Liver (tissue), 3 donors: ENCODE measurements around the gene KIF3B.

ENCODE experiments used
- ATF3 ChIP-seq: IDR thresholded peaks from 2 replicates; pipeline ENCODE4 v1.6.1; 2016; ENCODE audit warnings: antibody characterized with exemption
- CTCF ChIP-seq: fragments of 150-350 bp; IDR thresholded peaks from 2 replicates; pipeline ENCODE4 v1.5.1; 2017; ENCODE audit warnings: improper control_type of control experiment, low read depth, low read length; ENCODE audit not compliant: missing input control
- EGR1 ChIP-seq, 2 donors: IDR thresholded peaks; 2 replicates each; pipeline ENCODE4 v1.6.1; 2016 to 2018; ENCODE audit warnings: antibody characterized with exemption in 2 of 2, low read depth in 2 of 2
- GABPA ChIP-seq, 2 donors: IDR thresholded peaks in 1 of 2; conservative IDR thresholded peaks in 1 of 2; 2 replicates each; pipeline ENCODE4 v1.6.1; 2016; ENCODE audit warnings: antibody characterized with exemption in 2 of 2, mild to moderate bottlenecking in 1 of 2, moderate library complexity in 1 of 2
- JUND ChIP-seq, 2 donors: IDR thresholded peaks; 2 replicates each; pipeline ENCODE4 v1.6.1; 2016; ENCODE audit warnings: antibody characterized with exemption in 2 of 2
- MAX ChIP-seq: IDR thresholded peaks from 2 replicates; pipeline ENCODE4 v1.6.1; 2016; ENCODE audit warnings: antibody characterized with exemption
- RAD21 ChIP-seq, 2 donors: IDR thresholded peaks; 2 replicates each; pipeline ENCODE4 v1.6.1; 2016; ENCODE audit warnings: antibody characterized with exemption in 2 of 2, mild to moderate bottlenecking in 2 of 2
- REST ChIP-seq: IDR thresholded peaks from 2 replicates; pipeline ENCODE4 v1.6.1; 2016; ENCODE audit warnings: antibody characterized with exemption, mild to moderate bottlenecking
- RXRA ChIP-seq, 2 donors: IDR thresholded peaks; 2 replicates each; pipeline ENCODE4 v1.6.1; 2017 to 2018; ENCODE audit warnings: antibody characterized with exemption in 2 of 2, mild to moderate bottlenecking in 1 of 2
- SP1 ChIP-seq: IDR thresholded peaks from 2 replicates; pipeline ENCODE4 v1.6.1; 2018; ENCODE audit warnings: antibody characterized with exemption, mild to moderate bottlenecking
- TAF1 ChIP-seq: conservative IDR thresholded peaks from 2 replicates; pipeline ENCODE4 v1.6.1; 2016; ENCODE audit warnings: antibody characterized with exemption, mild to moderate bottlenecking
- YY1 ChIP-seq: IDR thresholded peaks from 2 replicates; pipeline ENCODE4 v1.6.1; 2016; ENCODE audit warnings: antibody characterized with exemption, mild to moderate bottlenecking
- ZBTB33 ChIP-seq: IDR thresholded peaks from 2 replicates; pipeline ENCODE4 v1.6.1; 2016; ENCODE audit warnings: antibody characterized with exemption
- donor health status: healthy.
- donor health status: healthy.

GRCh38 chr20:32327087-32327681 is 49.7 kb downstream of the KIF3B start:
- TF ChIP-seq SP1: no peak
- TF ChIP-seq CTCF: no peak
- no peak for TF ChIP-seq JUND (IDR thresholded peaks at IDR 0.05)
- no peak for TF ChIP-seq ZBTB33
- TF ChIP-seq REST: no peak
- no peak for TF ChIP-seq YY1
- no peak for TF ChIP-seq TAF1
- no peak for TF ChIP-seq GABPA (IDR thresholded peaks at IDR 0.05 in 1 of 2, conservative IDR thresholded peaks at IDR 0.05 in 1 of 2)
- TF ChIP-seq RAD21 (IDR thresholded peaks at IDR 0.05): no peak
- TF ChIP-seq EGR1 (IDR thresholded peaks at IDR 0.05; ENCODE audit: low read depth in 2 of 2): no peak
- TF ChIP-seq ATF3: no peak
- no peak for TF ChIP-seq MAX
- no peak for TF ChIP-seq RXRA (IDR thresholded peaks at IDR 0.05)
